GM12891 (cell line): Measurements from ENCODE around the gene NAA15.

Experiments used
- POLR2A ChIP-seq: IDR thresholded peaks from 2 replicates; pipeline ENCODE4 v1.6.1; 2011; ENCODE audit warnings: low read depth, low read length, control low read depth
- POLR2AphosphoS5 ChIP-seq: IDR thresholded peaks from 2 replicates; pipeline ENCODE4 v1.6.1; 2011; ENCODE audit warnings: low read depth, low read length, control low read depth
- TAF1 ChIP-seq: IDR thresholded peaks from 2 replicates; pipeline ENCODE4 v1.6.1; 2011; ENCODE audit warnings: low read depth, low read length, control low read depth

DNA sequence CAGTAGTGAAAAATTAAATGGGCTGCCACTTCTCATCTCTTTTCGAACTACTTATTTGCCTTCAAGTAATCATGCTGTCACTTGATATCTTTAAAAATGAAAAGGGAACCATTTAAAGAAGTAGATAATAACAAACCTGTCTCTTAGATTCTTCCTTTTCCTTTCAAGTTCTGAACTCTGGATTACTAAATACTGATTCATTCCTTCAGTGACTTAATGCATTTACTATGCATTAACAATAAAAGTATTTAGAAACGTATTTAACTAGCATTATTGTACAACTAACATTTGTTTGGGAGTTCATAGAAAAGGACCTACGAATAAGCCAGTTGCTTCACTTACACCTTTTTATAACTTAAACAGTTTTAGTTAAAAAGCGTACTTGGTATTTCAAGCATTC is 91.5 kb downstream of the NAA15 start:
- TF ChIP-seq POLR2A (no peak), TAF1 (no peak), POLR2AphosphoS5 (no peak)
